Suprapubic skin (tissue), 4 donors: ENCODE measurements around the gene ARHGAP42.

Experiments
- CTCF ChIP-seq, 2 donors: fragments of 200-600 bp in 1 of 2; fragments of 450-650 bp in 1 of 2; sonication (generic) in 1 of 2; IDR thresholded peaks; one replicate each; pipeline ENCODE4 v1.5.1; 2016 to 2019; ENCODE audit warnings: antibody characterized with exemption in 2 of 2, mild to moderate bottlenecking in 1 of 2, moderate library complexity in 1 of 2
- POLR2A ChIP-seq, 2 donors: fragments of 450-650 bp; IDR thresholded peaks; one replicate each; pipeline ENCODE4 v1.6.1; 2017; ENCODE audit warnings: antibody characterized with exemption in 2 of 2, mild to moderate bottlenecking in 2 of 2, moderate library complexity in 2 of 2
- POLR2AphosphoS5 ChIP-seq, 3 donors: sonication (generic); formaldehyde crosslinking; IDR thresholded peaks; one replicate each; pipeline ENCODE4 v1.6.1; 2017; ENCODE audit warnings: antibody characterized with exemption in 3 of 3

GRCh38 chr11:100640646-100641045 lies 46.4 kb upstream of the ARHGAP42 start:
- TF ChIP-seq CTCF (IDR thresholded peaks at IDR 0.05), result no peak
- TF ChIP-seq POLR2AphosphoS5 (IDR thresholded peaks at IDR 0.05), result no peak
- TF ChIP-seq POLR2A (IDR thresholded peaks at IDR 0.05), result no peak
